ENCODE results near the gene IFI30.
A peak's percentile ranks its signal among the peaks of the same experiment; 100 is the strongest.

The IFI30 gene

DNA sequence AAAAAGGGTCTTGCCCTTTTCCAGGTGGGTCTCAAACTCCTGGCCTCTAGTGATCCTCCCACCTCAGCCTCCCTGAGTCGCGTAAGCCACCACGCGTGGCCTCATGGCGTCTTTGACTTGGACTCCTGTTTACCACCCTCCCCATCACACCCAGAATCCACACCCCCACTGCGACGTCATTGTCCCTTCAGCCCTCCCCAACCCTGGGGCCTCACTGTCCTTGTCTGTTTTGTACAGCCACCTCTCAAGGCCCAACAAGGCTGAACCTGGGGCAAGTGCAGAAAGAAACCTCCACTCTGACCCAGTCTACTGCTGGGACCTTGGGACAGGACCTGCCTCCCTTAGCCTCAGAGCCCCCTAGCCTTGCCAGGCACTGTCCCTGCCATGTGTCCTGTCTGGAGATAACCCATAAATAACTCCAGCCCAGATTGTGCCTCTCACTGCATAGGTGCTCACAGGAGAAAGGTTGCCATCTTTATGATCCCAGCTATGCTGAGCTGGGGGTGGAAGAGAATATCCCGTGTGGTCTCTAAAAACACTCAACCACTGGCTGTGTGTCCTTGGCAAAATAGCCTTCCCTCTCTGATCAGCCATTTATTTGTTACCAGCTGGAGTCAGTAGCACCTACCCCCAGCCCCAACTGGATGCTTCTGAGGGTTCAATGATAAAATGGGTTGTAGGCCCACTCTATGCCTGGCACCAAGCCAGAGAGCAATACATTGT is 1.8 kb upstream of the IFI30 start:
- no peak overlapping the region for H3K27ac ChIP-seq (ENCODE audit: low read length)
- peaks cover 12% of the 10 kb centered on the region for H3K4me1 ChIP-seq (ENCODE audit: control insufficient read depth, insufficient read depth, low read length)
- H3K27me3 ChIP-seq (ENCODE audit: control insufficient read depth in 1 of 2, insufficient read depth in 2 of 2, low read length in 2 of 2) = no peaks in the 10 kb centered on the region
- no peak overlapping the region for H3K9ac ChIP-seq (ENCODE audit: low read length in 2 of 2)
- H3K9me3 ChIP-seq (ENCODE audit: control insufficient read depth in 2 of 2, low read length in 2 of 2) = no peaks in the 10 kb centered on the region
- H3K4me3 ChIP-seq (ENCODE audit: low read length in 2 of 2) = no peak overlapping the region
- H3K36me3 ChIP-seq (ENCODE audit: control insufficient read depth in 2 of 2, insufficient read depth in 2 of 2, low read length in 2 of 2) = peaks cover 8% of the 10 kb centered on the region in 2 donors

DNA sequence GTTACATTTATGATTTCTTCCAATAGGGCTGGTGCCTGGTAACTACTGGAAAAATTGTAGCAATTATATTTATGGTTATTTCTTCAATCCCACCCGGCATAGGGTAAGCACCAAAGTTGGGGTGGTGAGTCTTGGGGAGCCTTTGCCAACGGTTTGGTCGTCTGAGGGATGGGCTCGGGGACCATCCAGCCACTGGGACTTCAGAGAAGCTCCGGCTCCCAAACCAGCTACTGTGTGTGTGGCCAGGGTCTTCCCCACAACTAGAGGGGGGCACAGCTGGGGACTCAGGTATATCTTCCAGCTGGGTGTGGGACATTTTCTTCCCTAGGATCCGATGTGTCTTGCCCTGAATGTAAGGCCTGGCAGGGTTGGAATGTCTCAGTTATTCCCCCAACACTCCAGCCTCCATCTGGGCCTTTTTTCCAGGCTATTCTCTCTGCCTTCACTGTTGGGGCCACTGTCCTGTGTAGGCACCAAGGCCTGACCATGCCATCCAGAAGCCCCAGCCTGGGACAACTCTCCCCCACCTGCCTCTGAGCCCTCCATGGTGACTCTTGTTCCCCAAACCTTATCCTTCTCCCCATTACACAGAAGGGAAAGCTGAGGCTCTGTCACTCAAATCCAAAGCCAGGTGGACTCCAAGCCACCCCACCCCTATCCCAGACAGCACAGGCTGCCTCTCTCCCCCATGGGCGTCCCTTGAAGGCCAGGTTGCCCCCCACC is 1.1 kb upstream of the IFI30 start:
- Histone ChIP-seq H3K9ac (ENCODE audit: low read length in 2 of 2) (no peak overlapping the region), H3K4me1 (ENCODE audit: control insufficient read depth, insufficient read depth, low read length) (peaks cover 12% of the 10 kb centered on the region), H3K27me3 (ENCODE audit: control insufficient read depth in 1 of 2, insufficient read depth in 2 of 2, low read length in 2 of 2) (no peaks in the 10 kb centered on the region), H3K9me3 (ENCODE audit: control insufficient read depth in 2 of 2, low read length in 2 of 2) (no peaks in the 10 kb centered on the region), H3K36me3 (ENCODE audit: control insufficient read depth in 2 of 2, insufficient read depth in 2 of 2, low read length in 2 of 2) (peaks cover 3 to 8% of the 10 kb centered on the region in 2 donors), H3K27ac (ENCODE audit: low read length) (no peak overlapping the region), H3K4me3 (ENCODE audit: low read length in 2 of 2) (no peak overlapping the region)

DNA sequence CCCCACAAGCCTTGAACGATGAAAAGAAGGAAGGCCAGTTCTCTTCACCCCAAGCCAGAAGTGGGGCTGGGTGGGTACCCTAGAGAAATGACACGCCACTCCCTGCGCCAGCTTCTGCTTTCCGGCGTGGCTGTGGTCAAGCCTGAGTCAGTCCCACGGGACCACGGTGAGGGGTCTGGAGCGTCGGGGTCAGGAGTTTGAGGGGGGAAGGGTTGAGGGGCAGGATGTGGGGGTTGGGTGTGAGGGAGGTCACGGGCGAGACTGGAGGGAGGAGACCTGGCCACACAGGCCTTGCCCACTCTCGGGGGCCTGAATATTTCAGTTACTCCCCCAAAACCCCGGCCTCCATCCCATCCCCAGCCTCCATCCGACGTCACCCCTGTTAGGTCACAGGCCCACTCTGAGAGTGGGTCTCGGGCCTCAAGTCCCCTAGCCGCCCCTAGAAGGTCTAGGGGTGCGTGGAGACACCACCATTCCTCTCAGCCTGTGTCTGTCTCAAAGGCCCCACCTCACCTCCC is 500 bp upstream of the IFI30 start:
- Histone ChIP-seq H3K9me3 (ENCODE audit: control insufficient read depth in 2 of 2, low read length in 2 of 2) (no peaks in the 10 kb centered on the region), H3K4me1 (ENCODE audit: control insufficient read depth, insufficient read depth, low read length) (peaks cover 12% of the 10 kb centered on the region), H3K9ac (ENCODE audit: low read length in 2 of 2) (peak overlapping the region in 1 of 2 donors; percentile 64), H3K4me3 (ENCODE audit: low read length in 2 of 2) (peak overlapping the region; percentile 82 to 88), H3K27me3 (ENCODE audit: control insufficient read depth in 1 of 2, insufficient read depth in 2 of 2, low read length in 2 of 2) (no peaks in the 10 kb centered on the region), H3K27ac (ENCODE audit: low read length) (no peak overlapping the region), H3K36me3 (ENCODE audit: control insufficient read depth in 2 of 2, insufficient read depth in 2 of 2, low read length in 2 of 2) (peaks cover 3 to 4% of the 10 kb centered on the region in 2 donors)

DNA sequence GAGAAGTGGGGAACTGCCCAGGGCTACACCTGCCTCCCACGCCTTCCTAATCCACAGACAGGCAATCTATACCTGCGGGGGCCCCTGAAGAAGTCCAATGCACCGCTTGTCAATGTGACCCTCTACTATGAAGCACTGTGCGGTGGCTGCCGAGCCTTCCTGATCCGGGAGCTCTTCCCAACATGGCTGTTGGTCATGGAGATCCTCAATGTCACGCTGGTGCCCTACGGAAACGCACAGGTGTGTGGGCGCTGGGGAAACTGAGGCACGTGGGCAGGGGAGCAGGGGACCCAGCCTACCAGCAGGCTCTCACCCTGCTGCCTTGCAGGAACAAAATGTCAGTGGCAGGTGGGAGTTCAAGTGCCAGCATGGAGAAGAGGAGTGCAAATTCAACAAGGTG is 1.4 kb downstream of the IFI30 start:
- Histone ChIP-seq H3K4me3 (ENCODE audit: low read length in 2 of 2) (no peak overlapping the region), H3K9ac (ENCODE audit: low read length in 2 of 2) (no peak overlapping the region), H3K27ac (ENCODE audit: low read length) (no peak overlapping the region), H3K27me3 (ENCODE audit: control insufficient read depth in 1 of 2, insufficient read depth in 2 of 2, low read length in 2 of 2) (no peaks in the 10 kb centered on the region), H3K9me3 (ENCODE audit: control insufficient read depth in 2 of 2, low read length in 2 of 2) (no peaks in the 10 kb centered on the region), H3K36me3 (ENCODE audit: control insufficient read depth in 2 of 2, insufficient read depth in 2 of 2, low read length in 2 of 2) (no peaks in the 10 kb centered on the region), H3K4me1 (ENCODE audit: control insufficient read depth, insufficient read depth, low read length) (peaks cover 12% of the 10 kb centered on the region)

DNA sequence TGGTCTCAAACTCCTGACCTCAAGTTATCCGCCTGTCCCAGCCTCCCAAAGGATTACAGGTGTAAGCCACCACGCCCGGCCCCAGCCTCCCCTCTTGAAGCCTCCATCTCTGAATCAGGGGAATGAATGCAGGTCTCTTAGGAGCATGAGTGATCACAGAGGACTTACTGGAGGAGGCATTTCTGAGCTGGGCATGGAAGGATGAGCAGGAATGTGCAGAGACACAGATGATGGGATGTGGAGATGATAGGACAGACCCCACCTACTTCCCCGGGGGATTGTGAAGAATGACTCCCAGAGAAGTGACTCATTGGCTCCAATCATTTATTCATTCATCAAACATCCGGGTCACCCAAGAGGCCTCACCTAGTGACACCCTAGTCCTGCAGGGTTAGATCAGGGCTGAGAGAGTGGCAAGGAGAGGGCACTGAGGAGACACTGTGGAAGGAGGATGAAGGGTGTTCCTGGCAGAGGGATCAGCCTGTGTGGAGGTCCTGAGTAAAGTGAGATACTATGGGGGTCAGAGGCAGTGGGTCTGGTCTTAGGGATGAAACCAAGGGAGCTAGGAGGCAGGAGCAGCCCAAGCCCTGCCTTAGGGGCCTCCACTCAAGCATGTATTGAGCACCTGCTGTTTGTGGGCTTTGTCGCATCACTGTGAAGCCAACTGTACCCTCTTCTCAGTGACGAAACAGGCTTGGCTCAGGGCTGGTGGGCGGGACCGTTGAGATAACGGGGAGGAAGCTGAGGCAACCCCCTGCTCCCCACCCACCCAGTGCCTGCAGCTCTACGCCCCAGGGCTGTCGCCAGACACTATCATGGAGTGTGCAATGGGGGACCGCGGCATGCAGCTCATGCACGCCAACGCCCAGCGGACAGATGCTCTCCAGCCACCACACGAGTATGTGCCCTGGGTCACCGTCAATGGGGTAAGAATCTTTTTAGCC is 3.0 kb downstream of the IFI30 start:
- no peak overlapping the region for H3K4me3 ChIP-seq (ENCODE audit: low read length in 2 of 2)

DNA sequence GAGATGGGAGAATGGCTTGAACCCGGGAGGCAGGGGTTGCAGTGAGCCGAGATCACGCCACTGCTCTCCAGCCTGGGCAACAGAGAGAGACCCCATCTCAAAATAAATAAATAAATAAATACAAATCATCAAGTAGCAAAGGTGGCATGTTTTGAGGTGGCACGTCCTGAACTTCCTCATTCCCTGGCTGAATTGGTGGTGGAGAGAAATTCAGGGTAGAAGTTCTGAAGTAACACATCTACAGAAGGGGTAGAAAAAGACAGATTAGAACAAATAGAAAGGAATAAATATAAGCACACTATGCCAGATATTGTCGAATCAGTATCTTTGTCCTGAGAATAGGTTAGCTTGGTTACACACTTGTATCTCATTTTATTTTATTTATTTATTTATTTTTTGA is 6.3 kb downstream of the IFI30 start:
- Histone ChIP-seq H3K9me3 (ENCODE audit: control insufficient read depth in 2 of 2, low read length in 2 of 2) (no peaks in the 10 kb centered on the region), H3K36me3 (ENCODE audit: control insufficient read depth in 2 of 2, insufficient read depth in 2 of 2, low read length in 2 of 2) (no peaks in the 10 kb centered on the region), H3K4me3 (ENCODE audit: low read length in 2 of 2) (no peak overlapping the region), H3K4me1 (ENCODE audit: control insufficient read depth, insufficient read depth, low read length) (no peaks in the 10 kb centered on the region), H3K27ac (ENCODE audit: low read length) (no peak overlapping the region), H3K9ac (ENCODE audit: low read length in 2 of 2) (no peak overlapping the region), H3K27me3 (ENCODE audit: control insufficient read depth in 1 of 2, insufficient read depth in 2 of 2, low read length in 2 of 2) (no peaks in the 10 kb centered on the region)

More for the DNA sequence above, 3.0 kb downstream of the IFI30 start:
- no peaks in the 10 kb centered on the region for H3K27me3 ChIP-seq (ENCODE audit: control insufficient read depth in 1 of 2, insufficient read depth in 2 of 2, low read length in 2 of 2)
- H3K4me1 ChIP-seq (ENCODE audit: control insufficient read depth, insufficient read depth, low read length) = peaks cover 12% of the 10 kb centered on the region
- no peaks in the 10 kb centered on the region for H3K9me3 ChIP-seq (ENCODE audit: control insufficient read depth in 2 of 2, low read length in 2 of 2)
- no peak overlapping the region for H3K9ac ChIP-seq (ENCODE audit: low read length in 2 of 2)
- no peak overlapping the region for H3K27ac ChIP-seq (ENCODE audit: low read length)
- H3K36me3 ChIP-seq (ENCODE audit: control insufficient read depth in 2 of 2, insufficient read depth in 2 of 2, low read length in 2 of 2) = no peaks in the 10 kb centered on the region

DNA sequence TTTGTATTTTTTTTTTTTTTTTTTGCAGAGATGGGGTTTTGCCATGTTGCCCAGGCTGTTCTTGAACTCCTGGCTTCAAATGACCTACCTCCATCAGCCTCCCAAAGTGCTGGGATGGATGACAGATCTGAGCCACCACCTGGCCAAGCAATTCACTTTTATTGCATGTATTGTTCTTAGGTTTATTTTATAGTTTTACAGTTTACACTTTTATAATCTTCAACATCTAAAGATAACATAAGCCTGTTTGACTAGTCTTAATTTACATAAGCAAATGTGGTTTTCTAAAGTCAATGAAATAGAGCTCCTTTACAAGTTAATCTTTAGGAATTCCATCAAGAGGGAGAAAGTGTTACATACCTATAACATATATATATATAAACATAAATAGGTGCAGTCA is 9.9 kb downstream of the IFI30 start:
- H3K4me3 ChIP-seq (ENCODE audit: low read length in 2 of 2) = no peak overlapping the region
- no peak overlapping the region for H3K9ac ChIP-seq (ENCODE audit: low read length in 2 of 2)
- no peaks in the 10 kb centered on the region for H3K27me3 ChIP-seq (ENCODE audit: control insufficient read depth in 1 of 2, insufficient read depth in 2 of 2, low read length in 2 of 2)
- H3K4me1 ChIP-seq (ENCODE audit: control insufficient read depth, insufficient read depth, low read length) = no peaks in the 10 kb centered on the region
- H3K36me3 ChIP-seq (ENCODE audit: control insufficient read depth in 2 of 2, insufficient read depth in 2 of 2, low read length in 2 of 2) = no peaks in the 10 kb centered on the region
- no peaks in the 10 kb centered on the region for H3K9me3 ChIP-seq (ENCODE audit: control insufficient read depth in 2 of 2, low read length in 2 of 2)
- no peak overlapping the region for H3K27ac ChIP-seq (ENCODE audit: low read length)

DNA sequence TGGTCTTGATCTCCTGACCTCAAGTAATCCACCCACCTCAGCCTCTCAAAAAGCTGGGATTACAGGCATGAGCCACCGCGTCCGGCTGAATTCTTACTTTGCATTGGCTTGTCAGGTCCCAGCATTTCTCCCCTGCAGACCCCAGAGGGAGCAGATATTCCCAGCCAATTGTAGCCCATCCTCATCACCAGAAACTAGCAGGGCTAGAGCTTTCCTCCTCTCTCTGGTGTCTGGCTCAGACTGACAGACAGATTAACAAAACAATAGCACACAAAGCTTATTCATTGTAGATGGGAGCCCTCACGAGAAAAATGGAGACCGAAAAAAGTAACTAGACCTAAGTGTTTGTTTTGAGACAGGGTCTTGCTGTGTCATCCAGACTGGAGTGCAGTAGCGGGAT is 11.9 kb downstream of the IFI30 start:
- H3K27ac ChIP-seq (ENCODE audit: low read length) = no peak overlapping the region
- no peaks in the 10 kb centered on the region for H3K27me3 ChIP-seq (ENCODE audit: control insufficient read depth in 1 of 2, insufficient read depth in 2 of 2, low read length in 2 of 2)
- H3K9ac ChIP-seq (ENCODE audit: low read length in 2 of 2) = no peak overlapping the region
- no peaks in the 10 kb centered on the region for H3K9me3 ChIP-seq (ENCODE audit: control insufficient read depth in 2 of 2, low read length in 2 of 2)
- H3K4me3 ChIP-seq (ENCODE audit: low read length in 2 of 2) = no peak overlapping the region
- H3K4me1 ChIP-seq (ENCODE audit: control insufficient read depth, insufficient read depth, low read length) = no peaks in the 10 kb centered on the region
- H3K36me3 ChIP-seq (ENCODE audit: control insufficient read depth in 2 of 2, insufficient read depth in 2 of 2, low read length in 2 of 2) = no peaks in the 10 kb centered on the region

DNA sequence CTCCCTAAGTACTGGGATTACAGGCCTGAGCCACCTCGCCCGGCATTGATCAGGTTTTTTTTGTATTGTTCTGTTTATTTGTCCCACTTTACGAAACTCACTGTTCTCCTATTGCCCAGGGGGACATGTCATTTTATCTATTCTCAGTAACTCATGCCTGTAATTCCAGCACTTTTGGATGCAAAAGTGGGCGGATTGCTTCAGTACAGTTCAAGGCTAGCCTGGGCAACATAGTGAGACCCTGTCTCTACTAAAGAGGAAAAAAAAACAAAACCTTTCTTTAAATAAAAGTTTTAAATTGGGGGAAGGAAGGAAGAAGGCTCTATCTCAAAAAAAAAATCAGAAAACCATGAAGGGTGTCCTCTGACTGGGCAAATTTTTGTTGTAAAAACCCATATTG is 16.7 kb downstream of the IFI30 start:
- Histone ChIP-seq H3K36me3 (ENCODE audit: control insufficient read depth in 2 of 2, insufficient read depth in 2 of 2, low read length in 2 of 2) (no peaks in the 10 kb centered on the region), H3K4me3 (ENCODE audit: low read length in 2 of 2) (no peak overlapping the region), H3K9ac (ENCODE audit: low read length in 2 of 2) (no peak overlapping the region), H3K9me3 (ENCODE audit: control insufficient read depth in 2 of 2, low read length in 2 of 2) (no peaks in the 10 kb centered on the region), H3K27me3 (ENCODE audit: control insufficient read depth in 1 of 2, insufficient read depth in 2 of 2, low read length in 2 of 2) (no peaks in the 10 kb centered on the region), H3K4me1 (ENCODE audit: control insufficient read depth, insufficient read depth, low read length) (peaks cover 24% of the 10 kb centered on the region), H3K27ac (ENCODE audit: low read length) (no peak overlapping the region)

DNA sequence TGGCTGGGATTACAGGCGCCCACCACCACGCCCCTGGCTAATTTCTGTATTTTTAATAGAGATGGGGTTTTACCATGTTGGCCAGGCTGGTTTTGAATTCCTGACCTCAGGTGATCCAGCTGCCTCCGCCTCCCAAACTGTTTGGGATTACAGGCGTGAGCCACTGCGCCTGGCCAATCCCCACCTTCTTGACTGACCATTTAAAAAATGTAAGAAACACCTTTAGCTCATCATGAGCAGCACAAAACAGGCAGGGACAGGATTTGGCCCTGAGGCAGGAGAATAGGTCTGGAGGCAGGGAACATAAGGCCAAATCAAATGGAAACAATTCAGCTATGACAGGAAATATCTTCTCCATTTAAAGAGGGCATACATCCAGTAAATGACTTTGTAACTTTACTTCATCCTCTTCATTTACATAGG is 18.0 kb downstream of the IFI30 start:
- peaks cover 27% of the 10 kb centered on the region for H3K4me1 ChIP-seq (ENCODE audit: control insufficient read depth, insufficient read depth, low read length)
- no peaks in the 10 kb centered on the region for H3K27me3 ChIP-seq (ENCODE audit: control insufficient read depth in 1 of 2, insufficient read depth in 2 of 2, low read length in 2 of 2)
- H3K36me3 ChIP-seq (ENCODE audit: control insufficient read depth in 2 of 2, insufficient read depth in 2 of 2, low read length in 2 of 2) = peaks cover 3 to 8% of the 10 kb centered on the region in 2 donors
- H3K9ac ChIP-seq (ENCODE audit: low read length in 2 of 2) = peak overlapping the region; percentile 87 to 90
- H3K27ac ChIP-seq (ENCODE audit: low read length) = peak overlapping the region; percentile 97
- no peaks in the 10 kb centered on the region for H3K9me3 ChIP-seq (ENCODE audit: control insufficient read depth in 2 of 2, low read length in 2 of 2)
- H3K4me3 ChIP-seq (ENCODE audit: low read length in 2 of 2) = peak overlapping the region; percentile 56 to 82
